A673 (cell line): Measurements from ENCODE around the gene LRPPRC. TPM values are rescaled to one million over a fixed set of nuclear protein-coding genes. Genes with fewer than 3 reads are reported as not detected.
A peak's percentile ranks its signal among the peaks of the same experiment; 100 is the strongest.

ENCODE experiments used
- BruUV-seq: library from RNA; stranded (reverse); fragments of 400-500 nt; replicated peaks from 2 replicates; lab custom pipeline; 2021; lab: Mats Ljungman, UMichigan
- CTCF ChIA-PET: fragments of 300-600 bp; sonication (Branson Sonifier 250); formaldehyde crosslinking; loops from one replicate; lab custom pipeline; 2022; ENCODE audit warnings: antibody characterized with exemption; lab: Charles Lee
- POLR2A ChIA-PET: fragments of 300-600 bp; sonication (Branson Sonifier 250); formaldehyde crosslinking; loops from one replicate; lab custom pipeline; 2022; ENCODE audit warnings: antibody characterized with exemption; ENCODE audit not compliant: low non-redundant PET; lab: Charles Lee
- DNase-seq: peaks from one replicate; pipeline ENCODE4 v3.0.0-alpha.2; 2015; ENCODE audit warnings: low spot score
- H3K27ac ChIP-seq: fragments of 200-600 bp; sonication (generic); 2 replicates; pipeline ENCODE4 v1.5.1; 2016; ENCODE audit warnings: mixed run types, low read depth, mild to moderate bottlenecking, mixed read lengths, antibody characterized with exemption, low read length; ENCODE audit not compliant: poor library complexity, severe bottlenecking
- H3K27me3 ChIP-seq: fragments of 200-600 bp; sonication (generic); replicated peaks from 2 replicates; pipeline ENCODE4 v1.6.1; 2017; ENCODE audit warnings: mixed run types, low read depth, mild to moderate bottlenecking, mixed read lengths, antibody characterized with exemption, low read length; ENCODE audit not compliant: insufficient read depth, poor library complexity
- H3K36me3 ChIP-seq: fragments of 200-600 bp; sonication (generic); 2 replicates; pipeline ENCODE4 v1.6.1; 2016; ENCODE audit warnings: mixed run types, mild to moderate bottlenecking, mixed read lengths, antibody characterized with exemption, low read length; ENCODE audit not compliant: insufficient read depth, poor library complexity, severe bottlenecking
- H3K4me1 ChIP-seq: fragments of 200-600 bp; sonication (generic); 2 replicates; pipeline ENCODE4 v1.6.1; 2017; ENCODE audit warnings: mixed run types, mild to moderate bottlenecking, mixed read lengths, antibody characterized with exemption, low read length; ENCODE audit not compliant: insufficient read depth, poor library complexity, severe bottlenecking
- H3K4me3 ChIP-seq: fragments of 200-600 bp; sonication (generic); 2 replicates; pipeline ENCODE4 v1.5.1; 2016; ENCODE audit warnings: low read depth, mixed run types, mild to moderate bottlenecking, mixed read lengths, low read length; ENCODE audit not compliant: poor library complexity, severe bottlenecking
- H3K9me3 ChIP-seq: fragments of 200-600 bp; sonication (generic); 2 replicates; pipeline ENCODE4 v1.6.1; 2016; ENCODE audit warnings: mixed run types, low read depth, mild to moderate bottlenecking, mixed read lengths, antibody characterized with exemption, low read length; ENCODE audit not compliant: poor library complexity, severe bottlenecking
- CTCF ChIP-seq: fragments of 300-800, 200-600 bp; sonication (generic); conservative IDR thresholded peaks from 2 replicates; pipeline ENCODE4 v1.5.1; 2017; ENCODE audit warnings: low read depth, mild to moderate bottlenecking, antibody characterized with exemption, low read length, moderate library complexity, mixed read lengths
- EZH2 ChIP-seq: fragments of 200-600 bp; sonication (generic); IDR thresholded peaks from 2 replicates; pipeline ENCODE4 v1.6.1; 2017; ENCODE audit warnings: borderline replicate concordance, low read depth, mild to moderate bottlenecking, mixed read lengths, antibody characterized with exemption, low read length; ENCODE audit not compliant: poor library complexity, severe bottlenecking
- intact Hi-C: fragments of 100-400 bp; cut with micrococcal nuclease; formaldehyde crosslinking; loops from one replicate; pipeline ENCODE4 v1.10.0; 2022; ENCODE audit not compliant: unreplicated experiment
- total RNA-seq: library from RNA; stranded (reverse); gene quantifications from 2 replicates; pipeline ENCODE4 v1.2.3, GENCODE V29; 2021

The LRPPRC gene
- total RNA-seq, 1 experiment from 2014 or later, result 144 TPM

DNA sequence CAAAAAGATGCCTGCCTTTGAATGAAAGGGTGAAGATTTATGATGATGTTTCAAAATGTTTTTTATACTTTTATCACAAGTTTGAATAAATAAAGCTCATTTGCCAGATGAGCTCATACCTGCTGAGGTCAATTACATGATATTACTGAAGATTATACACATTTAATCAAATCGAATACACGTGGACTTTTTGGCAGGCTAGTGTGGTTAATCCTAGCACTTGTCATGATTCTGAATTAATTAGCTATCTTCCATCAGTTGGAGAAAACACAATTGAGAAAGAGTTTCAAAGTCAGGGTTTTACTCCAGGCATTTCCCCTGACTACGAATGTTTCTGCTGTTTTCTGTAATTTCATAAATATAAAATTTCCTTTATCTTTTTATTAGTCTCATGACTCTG lies 54.4 kb downstream of the LRPPRC start:
- no peaks in the 10 kb centered on the region for H3K9me3 ChIP-seq
- POLR2A ChIA-PET, result interaction anchor here (0.7 kb wide), 1 partner anchor 538 kb away, joined by 3 read pairs; no protein-coding TSS in a partner anchor
- peaks cover 35% of the 10 kb centered on the region for H3K4me1 ChIP-seq
- DNase-seq, result peak; percentile 54
- no peak overlapping the region for H3K27ac ChIP-seq
- TF ChIP-seq CTCF (no peak), EZH2 (no peak)
- H3K27me3 ChIP-seq, result no peaks in the 10 kb centered on the region
- CTCF ChIA-PET, result no interaction called here
- BruUV-seq, result no TSS peak
- peaks cover 44% of the 10 kb centered on the region for H3K36me3 ChIP-seq
- no peak overlapping the region for H3K4me3 ChIP-seq
- intact Hi-C loops, result loop anchor here (5.0 kb wide), 1 partner anchor 36 kb away; no protein-coding TSS in a partner anchor

DNA sequence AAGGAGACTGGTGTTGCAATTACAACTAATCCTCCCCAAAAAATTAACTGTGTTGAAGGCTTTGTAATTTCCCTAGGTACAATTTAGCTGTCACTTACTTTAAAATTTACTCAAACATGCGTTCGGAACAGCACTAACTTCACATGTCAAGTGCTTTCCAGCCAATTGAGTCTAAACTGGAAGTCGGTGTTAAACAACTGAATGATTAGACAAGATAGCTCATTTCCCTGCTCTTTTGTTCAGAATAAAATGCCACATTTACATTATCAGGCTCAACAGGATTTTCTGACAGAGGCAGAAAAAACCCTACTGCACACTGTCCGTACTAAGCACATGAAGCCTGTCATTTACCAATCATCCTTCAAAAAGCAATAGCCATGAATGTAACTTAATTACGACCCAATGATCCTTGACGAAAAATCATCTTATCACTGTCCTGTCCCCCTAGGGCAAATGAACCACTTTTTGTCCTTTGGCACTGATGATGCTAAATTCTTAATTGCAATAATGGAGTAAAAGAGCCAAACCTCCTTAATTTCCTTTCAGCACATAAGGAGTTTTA lies 56.0 kb downstream of the LRPPRC start:
- peaks cover 29% of the 10 kb centered on the region for H3K36me3 ChIP-seq

DNA sequence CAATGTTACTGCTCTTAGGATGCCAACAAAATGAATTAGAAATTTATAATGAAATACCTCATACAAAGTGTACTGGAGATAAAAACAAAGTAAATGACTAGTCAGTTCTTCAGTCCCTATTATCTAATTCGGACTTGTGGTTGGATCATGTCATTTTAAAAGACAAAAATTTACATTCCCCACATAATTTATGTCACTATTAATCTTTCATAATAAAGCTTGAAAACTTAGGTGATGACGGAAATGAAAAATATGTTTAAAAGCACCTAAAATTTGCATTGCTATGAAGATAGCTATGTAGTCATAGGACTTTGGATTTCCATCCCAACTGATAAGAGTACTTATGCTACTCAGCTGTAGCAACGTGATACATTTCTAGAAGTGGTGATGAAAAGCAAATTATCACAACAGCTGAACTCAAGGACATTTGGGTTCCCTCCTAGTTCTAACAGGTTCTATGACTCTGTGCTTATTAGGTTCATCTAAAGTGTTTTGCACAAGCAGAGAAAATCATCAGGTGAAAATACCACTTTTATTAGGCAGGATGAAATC lies 58.4 kb downstream of the LRPPRC start:
- no peak for DNase-seq
- no peak overlapping the region for H3K27ac ChIP-seq
- peaks cover 34% of the 10 kb centered on the region for H3K36me3 ChIP-seq
- no peaks in the 10 kb centered on the region for H3K27me3 ChIP-seq
- no peak for TF ChIP-seq EZH2
- TF ChIP-seq CTCF, result no peak
- no TSS peak for BruUV-seq
- ChIA-PET CTCF (no interaction called here), POLR2A (no interaction called here)
- H3K4me3 ChIP-seq, result no peak overlapping the region
- intact Hi-C loops, result no loop called here
- H3K4me1 ChIP-seq, result peaks cover 39% of the 10 kb centered on the region
- H3K9me3 ChIP-seq, result no peaks in the 10 kb centered on the region

More for the DNA sequence above, 56.0 kb downstream of the LRPPRC start:
- no peak for TF ChIP-seq CTCF
- TF ChIP-seq EZH2, result no peak
- no peak overlapping the region for H3K4me3 ChIP-seq
- BruUV-seq, result no TSS peak
- CTCF ChIA-PET, result no interaction called here
- H3K27ac ChIP-seq, result no peak overlapping the region
- no peaks in the 10 kb centered on the region for H3K27me3 ChIP-seq
- peaks cover 35% of the 10 kb centered on the region for H3K4me1 ChIP-seq
- H3K9me3 ChIP-seq, result no peaks in the 10 kb centered on the region
- intact Hi-C loops, result loop anchor here (5.0 kb wide), 1 partner anchor 38 kb away; no protein-coding TSS in a partner anchor
- DNase-seq, result peak; percentile 30
- POLR2A ChIA-PET, result no interaction called here
